A549 (cell line): ENCODE results near the gene HRH2. TPM values are rescaled to one million over a fixed set of nuclear protein-coding genes. Genes with fewer than 3 reads are reported as not detected.
A peak's percentile ranks its signal among the peaks of the same experiment; 100 is the strongest.

Source experiments
- ATAC-seq, 2 experiments: fragments of 200-7000 bp in 1 of 2; fragments of >200 bp in 1 of 2; cut with Nextera tagmentation in 1 of 2; cut with Tn5 transposase in 1 of 2; 3 replicates each; pipeline versions ENCODE4 v1.8.0 to v1.9.1; 2018 to 2020; ENCODE audit warnings: mild to moderate bottlenecking in 1 of 2, moderate library complexity in 1 of 2
- CTCF ChIA-PET: fragments of 300-600 bp; sonication (Branson Sonifier 250); formaldehyde crosslinking; extraction: SDS; loops from one replicate; lab custom pipeline; 2021; ENCODE audit warnings: antibody characterized with exemption, inconsistent platforms; lab: Yijun Ruan, JAX
- POLR2A ChIA-PET: fragments of 350-600 bp; formaldehyde crosslinking; extraction: SDS; loops from one replicate; lab custom pipeline; 2021; ENCODE audit warnings: antibody characterized with exemption, inconsistent platforms; lab: Yijun Ruan, JAX
- DNase-seq, 2 experiments: peaks; one replicate each; pipeline versions ENCODE4 v3.0.0 to v3.0.0-alpha.2; 2011 to 2016; ENCODE audit warnings: low read depth in 1 of 2, low spot score in 1 of 2
- FAIRE-seq: peaks from 2 replicates; lab custom pipeline; 2011; peaks lifted over from hg19 to GRCh38; lab: Jason Lieb, UNC
- H3K27ac ChIP-seq, 2 experiments: fragments of >200 bp; sonication (Bioruptor Twin); formaldehyde crosslinking; 3 replicates each; pipeline ENCODE4 v1.5.1; 2016 to 2017
- H3K4me1 ChIP-seq: fragments of >200 bp; sonication (Bioruptor Twin); formaldehyde crosslinking; 3 replicates; pipeline ENCODE4 v1.6.1; 2016
- H3K4me2 ChIP-seq: fragments of >200 bp; sonication (Bioruptor Twin); formaldehyde crosslinking; 3 replicates; pipeline ENCODE4 v1.6.1; 2016
- H3K4me3 ChIP-seq: fragments of >200 bp; sonication (Bioruptor Twin); formaldehyde crosslinking; 3 replicates; pipeline ENCODE4 v1.5.1; 2016
- H3K9me3 ChIP-seq: fragments of >200 bp; sonication (Bioruptor Twin); formaldehyde crosslinking; 3 replicates; pipeline ENCODE4 v1.6.1; 2016
- CBX2 ChIP-seq: fragments of 200-600 bp; sonication (generic); IDR thresholded peaks from 2 replicates; pipeline ENCODE4 v1.6.1; 2016; ENCODE audit warnings: low read depth, mild to moderate bottlenecking, borderline replicate concordance
- EHF ChIP-seq: fragments of 250-450 bp; sonication (Bioruptor Pico); IDR thresholded peaks from 2 replicates; pipeline ENCODE4 v1.5.0; 2020; ENCODE audit warnings: mild to moderate bottlenecking
- FOSB ChIP-seq: fragments of 250-450 bp; sonication (Bioruptor Pico); IDR thresholded peaks from 2 replicates; pipeline ENCODE4 v1.5.0; 2020; ENCODE audit warnings: mild to moderate bottlenecking, moderate library complexity
- HDAC2 ChIP-seq: fragments of 200-600 bp; sonication (generic); IDR thresholded peaks from 2 replicates; pipeline ENCODE4 v1.6.1; 2016
- HOXA7 ChIP-seq: fragments of 250-450 bp; sonication (Bioruptor Pico); IDR thresholded peaks from 2 replicates; pipeline ENCODE4 v1.5.0; 2020; ENCODE audit warnings: mild to moderate bottlenecking, moderate library complexity
- JUN ChIP-seq, 2 experiments: fragments of >200 bp; sonication (Bioruptor Twin); formaldehyde crosslinking; IDR thresholded peaks; 2 replicates in 1 of 2; 3 replicates in 1 of 2; pipeline ENCODE4 v1.6.1; 2016 to 2017
- JUNB ChIP-seq: fragments of >200 bp; sonication (Bioruptor Twin); formaldehyde crosslinking; IDR thresholded peaks from 2 replicates; pipeline ENCODE4 v1.6.1; 2016
- NR3C1 ChIP-seq: fragments of >200 bp; sonication (Bioruptor Twin); formaldehyde crosslinking; IDR thresholded peaks from 3 replicates; pipeline ENCODE4 v1.6.1; 2017
- PHF8 ChIP-seq: fragments of 200-600 bp; sonication (generic); IDR thresholded peaks from 2 replicates; pipeline ENCODE4 v1.6.1; 2016; ENCODE audit warnings: low read depth, mild to moderate bottlenecking, antibody characterized with exemption, moderate library complexity, borderline replicate concordance
- REST ChIP-seq: fragments of 200-600 bp; sonication (generic); IDR thresholded peaks from 2 replicates; pipeline ENCODE4 v1.6.1; 2016; ENCODE audit warnings: antibody characterized with exemption, mild to moderate bottlenecking, moderate library complexity
- RNF2 ChIP-seq: fragments of 200-600 bp; sonication (generic); IDR thresholded peaks from 2 replicates; pipeline ENCODE4 v1.6.1; 2016; ENCODE audit warnings: low read depth, mild to moderate bottlenecking, antibody characterized with exemption, moderate library complexity, borderline replicate concordance
- ZC3H11A ChIP-seq: fragments of 450-650 bp; IDR thresholded peaks from 2 replicates; pipeline ENCODE4 v1.6.1; 2014; ENCODE audit warnings: antibody characterized with exemption, mild to moderate bottlenecking
- ZNF302 ChIP-seq: fragments of 250-450 bp; sonication (Bioruptor Pico); IDR thresholded peaks from 2 replicates; pipeline ENCODE4 v1.9.0; 2021; ENCODE audit warnings: inconsistent platforms, mild to moderate bottlenecking, moderate library complexity
- WGBS: methylation state at CpG from one replicate; pipeline ENCODE4 v1.1.6; 2017; ENCODE audit errors: missing lambda C conversion rate; 5-methylcytosine and 5-hydroxymethylcytosine counted together
- polyA plus RNA-seq, 4 experiments: library from polyadenylated mRNA; depleted of rRNA in 3 of 4; stranded (reverse); fragments of >200 nt; fragmentation: RNase III in 1 of 4; extraction: RNeasy Plus Mini Kit Qiagen cat#74134 plus additional on column Dnase treatment in 1 of 4; gene quantifications; 2 replicates in 3 of 4; 3 replicates in 1 of 4; pipeline ENCODE4 v1.2.3, GENCODE V29; 2011 to 2017
- TF ChIP-seq, protein P1 (sequence below): IDR thresholded peaks from 2 replicates; pipeline ENCODE4 v1.6.1; 2012
- TF ChIP-seq, protein P2 (sequence below): fragments of 150-350 bp; IDR thresholded peaks from 2 replicates; pipeline ENCODE4 v1.6.1; 2014; ENCODE audit warnings: low read depth, mild to moderate bottlenecking, low read length
- TF ChIP-seq, protein P3 (sequence below): fragments of >200 bp; sonication (Bioruptor Twin); formaldehyde crosslinking; IDR thresholded peaks from 3 replicates; pipeline ENCODE4 v1.6.1; 2016
- TF ChIP-seq, protein P4 (sequence below): fragments of 250-450 bp; sonication (Bioruptor Pico); IDR thresholded peaks from 2 replicates; pipeline ENCODE4 v1.5.0; 2021; ENCODE audit warnings: mild to moderate bottlenecking, moderate library complexity, borderline replicate concordance

HRH2 gene
- polyA plus RNA-seq, 2 of the 4 experiments (the other 2 are of a cell fraction) = 0.58 to 0.62 TPM

DNA sequence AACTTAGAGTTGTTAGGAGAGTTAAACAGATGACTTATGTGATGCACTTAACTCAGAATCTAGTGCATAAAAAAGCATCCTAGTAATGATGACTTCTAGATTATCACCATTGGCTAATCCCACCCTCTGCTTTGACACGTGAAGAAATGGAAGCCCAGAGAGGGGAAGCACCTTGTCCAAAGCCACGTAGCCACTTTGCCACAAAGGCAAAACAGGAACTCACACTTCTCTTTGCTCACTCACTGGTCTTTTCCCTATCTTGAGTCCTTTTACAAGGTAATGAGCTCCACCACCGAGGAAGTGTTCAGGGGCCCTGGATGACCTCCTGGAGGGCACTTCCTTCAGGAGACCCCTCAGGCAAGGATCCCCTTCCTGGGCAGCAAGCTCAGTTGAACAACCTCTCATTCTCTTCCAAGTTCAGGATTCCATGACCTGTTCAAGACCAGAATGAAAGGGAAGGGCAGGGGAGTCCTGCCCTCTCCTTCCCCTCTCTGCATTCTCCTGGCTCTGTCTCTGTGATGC is 89.7 kb downstream of the HRH2 start (continued):
- TF ChIP-seq REST (no peak), ZC3H11A (no peak), HOXA7 (CRISPR knock-in tag) (no peak), HDAC2 (no peak), NR3C1 (no peak), JUNB (no peak), ZNF302 (CRISPR knock-in tag) (no peak), PHF8 (no peak)
- TF ChIP-seq, protein P1, sequence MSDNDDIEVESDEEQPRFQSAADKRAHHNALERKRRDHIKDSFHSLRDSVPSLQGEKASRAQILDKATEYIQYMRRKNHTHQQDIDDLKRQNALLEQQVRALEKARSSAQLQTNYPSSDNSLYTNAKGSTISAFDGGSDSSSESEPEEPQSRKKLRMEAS = no peak
- TF ChIP-seq, protein P2, sequence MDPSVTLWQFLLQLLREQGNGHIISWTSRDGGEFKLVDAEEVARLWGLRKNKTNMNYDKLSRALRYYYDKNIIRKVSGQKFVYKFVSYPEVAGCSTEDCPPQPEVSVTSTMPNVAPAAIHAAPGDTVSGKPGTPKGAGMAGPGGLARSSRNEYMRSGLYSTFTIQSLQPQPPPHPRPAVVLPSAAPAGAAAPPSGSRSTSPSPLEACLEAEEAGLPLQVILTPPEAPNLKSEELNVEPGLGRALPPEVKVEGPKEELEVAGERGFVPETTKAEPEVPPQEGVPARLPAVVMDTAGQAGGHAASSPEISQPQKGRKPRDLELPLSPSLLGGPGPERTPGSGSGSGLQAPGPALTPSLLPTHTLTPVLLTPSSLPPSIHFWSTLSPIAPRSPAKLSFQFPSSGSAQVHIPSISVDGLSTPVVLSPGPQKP = no peak
- TF ChIP-seq, protein P3, sequence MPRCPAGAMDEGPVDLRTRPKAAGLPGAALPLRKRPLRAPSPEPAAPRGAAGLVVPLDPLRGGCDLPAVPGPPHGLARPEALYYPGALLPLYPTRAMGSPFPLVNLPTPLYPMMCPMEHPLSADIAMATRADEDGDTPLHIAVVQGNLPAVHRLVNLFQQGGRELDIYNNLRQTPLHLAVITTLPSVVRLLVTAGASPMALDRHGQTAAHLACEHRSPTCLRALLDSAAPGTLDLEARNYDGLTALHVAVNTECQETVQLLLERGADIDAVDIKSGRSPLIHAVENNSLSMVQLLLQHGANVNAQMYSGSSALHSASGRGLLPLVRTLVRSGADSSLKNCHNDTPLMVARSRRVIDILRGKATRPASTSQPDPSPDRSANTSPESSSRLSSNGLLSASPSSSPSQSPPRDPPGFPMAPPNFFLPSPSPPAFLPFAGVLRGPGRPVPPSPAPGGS = no peak
- TF ChIP-seq, all 56 proteins: peak for 0

DNA sequence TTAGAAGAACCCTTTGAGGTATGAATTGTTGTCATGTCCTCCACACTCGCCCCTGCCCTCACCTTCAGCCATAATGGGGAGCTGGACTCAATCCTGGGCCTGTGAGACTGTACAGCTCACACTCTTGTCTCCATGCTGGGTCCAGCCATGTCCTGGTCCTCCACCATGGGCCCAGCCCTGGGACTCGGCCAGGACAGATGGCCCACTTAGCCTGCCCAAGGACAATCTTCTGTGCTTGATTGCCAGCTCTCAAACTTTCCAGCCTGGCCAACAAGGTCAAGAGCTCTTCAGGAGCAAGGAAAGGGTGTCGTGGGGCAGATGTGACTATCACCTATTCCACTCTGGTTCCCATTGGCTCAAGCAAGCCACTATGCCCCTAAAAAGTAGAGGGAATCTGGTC is 90.8 kb downstream of the HRH2 start:
- no peak overlapping the region for H3K4me3 ChIP-seq
- no peak for TF ChIP-seq NR3C1
- no peak for TF ChIP-seq FOSB (CRISPR knock-in tag)
- TF ChIP-seq, all 56 proteins: peak for 0
- Histone ChIP-seq H3K27ac (0 out of 6 replicates have a peak overlapping the region, but pooled peaks of 1 of the 2 experiments have one; percentile 9), H3K4me1 (peaks cover 49% of the 10 kb centered on the region), H3K9me3 (no peaks in the 10 kb centered on the region), H3K4me2 (no peak overlapping the region)
- WGBS = 60% methylated on average over 3 of the region's 3 CpGs
- CTCF ChIA-PET = interaction anchor here (1.4 to 4.2 kb wide), 3 partner anchors 13 to 214 kb away, joined by 3 to 34 read pairs (median 3); no protein-coding TSS in a partner anchor
- FAIRE-seq (no peak), ATAC-seq (no peak), DNase-seq (no peak)
- POLR2A ChIA-PET = no interaction called here

DNA sequence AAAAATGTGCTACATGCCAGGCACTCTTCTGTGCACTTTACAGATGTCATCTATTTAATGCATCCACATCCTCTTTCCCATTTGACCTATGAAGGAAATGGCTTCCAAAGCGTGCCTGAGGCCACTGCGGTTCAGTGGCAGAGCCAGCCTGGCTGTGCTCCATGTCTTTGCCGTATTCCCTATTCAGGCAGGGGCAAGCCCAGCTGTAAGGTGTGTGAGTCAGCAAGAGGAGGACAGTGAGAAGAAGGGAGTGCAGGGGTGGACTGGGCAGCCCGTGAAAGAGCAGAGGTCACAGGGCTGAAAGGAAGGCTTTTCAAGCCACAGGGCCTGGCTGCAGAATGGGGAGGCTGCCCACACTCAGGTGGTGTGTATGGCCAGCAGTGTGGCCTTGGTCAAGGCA is 91.7 kb downstream of the HRH2 start:
- no peak overlapping the region for H3K4me2 ChIP-seq
- FAIRE-seq (no peak), ATAC-seq (no peak), DNase-seq (no peak)
- TF ChIP-seq ZC3H11A (no peak), JUN (IDR thresholded peaks at IDR 0.05) (no peak), EHF (no peak), RNF2 (no peak), FOSB (CRISPR knock-in tag) (no peak), NR3C1 (no peak), CBX2 (no peak)
- TF ChIP-seq, protein P4, sequence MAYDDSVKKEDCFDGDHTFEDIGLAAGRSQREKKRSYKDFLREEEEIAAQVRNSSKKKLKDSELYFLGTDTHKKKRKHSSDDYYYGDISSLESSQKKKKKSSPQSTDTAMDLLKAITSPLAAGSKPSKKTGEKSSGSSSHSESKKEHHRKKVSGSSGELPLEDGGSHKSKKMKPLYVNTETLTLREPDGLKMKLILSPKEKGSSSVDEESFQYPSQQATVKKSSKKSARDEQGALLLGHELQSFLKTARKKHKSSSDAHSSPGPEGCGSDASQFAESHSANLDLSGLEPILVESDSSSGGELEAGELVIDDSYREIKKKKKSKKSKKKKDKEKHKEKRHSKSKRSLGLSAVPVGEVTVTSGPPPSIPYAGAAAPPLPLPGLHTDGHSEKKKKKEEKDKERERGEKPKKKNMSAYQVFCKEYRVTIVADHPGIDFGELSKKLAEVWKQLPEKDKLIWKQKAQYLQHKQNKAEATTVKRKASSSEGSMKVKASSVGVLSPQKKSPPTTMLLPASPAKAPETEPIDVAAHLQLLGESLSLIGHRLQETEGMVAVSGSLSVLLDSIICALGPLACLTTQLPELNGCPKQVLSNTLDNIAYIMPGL (CRISPR knock-in tag) = no peak
- TF ChIP-seq, protein P2 = no peak
- TF ChIP-seq, protein P1 = no peak
- ChIA-PET CTCF (interaction anchor here (0.6 to 4.2 kb wide), 5 partner anchors 12 to 1913 kb away, joined by 3 to 34 read pairs (median 3); no protein-coding TSS in a partner anchor), POLR2A (no interaction called here)
- WGBS = 51% methylated on average over 4 of the region's 4 CpGs
- peaks cover 44% of the 10 kb centered on the region for H3K4me1 ChIP-seq
- H3K9me3 ChIP-seq = no peaks in the 10 kb centered on the region
- peak overlapping the region in 1 of 2 experiments; percentile 40; a peak in 3 of 6 replicates for H3K27ac ChIP-seq
- no peak overlapping the region for H3K4me3 ChIP-seq
